IPS-11a (cell line): ENCODE measurements around the gene CDKL4.
"Not testable (repeated sequence)": the region's sequence is repeated elsewhere in the genome, so short reads cannot be mapped to it uniquely, and the experiment has no call there.

Source experiments
- H3K4me3 ChIP-seq: one replicate; pipeline ENCODE4 v1.5.1; 2013; ENCODE audit warnings: low read depth, low read length, control low read depth

The CDKL4 gene

DNA sequence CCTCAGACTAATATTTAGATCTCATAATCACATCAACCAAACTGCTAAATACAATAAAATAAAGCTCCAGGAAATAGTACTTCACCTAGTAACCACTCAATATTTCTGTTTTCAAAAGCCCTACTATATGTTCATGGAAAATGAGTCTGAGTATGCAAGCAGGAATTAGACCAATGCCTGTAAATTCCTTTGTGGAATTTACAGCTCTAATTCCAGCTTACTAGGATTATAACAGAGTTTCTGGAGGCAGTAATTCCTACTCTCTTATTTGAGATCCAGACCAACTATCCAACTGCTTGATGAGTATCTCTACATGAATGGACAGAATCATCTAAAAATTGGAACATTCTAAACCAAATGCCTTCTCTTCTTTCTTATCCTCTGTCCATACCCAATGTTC, 11.6 kb downstream of the CDKL4 start:
- H3K4me3 ChIP-seq, result no peak overlapping the region

DNA sequence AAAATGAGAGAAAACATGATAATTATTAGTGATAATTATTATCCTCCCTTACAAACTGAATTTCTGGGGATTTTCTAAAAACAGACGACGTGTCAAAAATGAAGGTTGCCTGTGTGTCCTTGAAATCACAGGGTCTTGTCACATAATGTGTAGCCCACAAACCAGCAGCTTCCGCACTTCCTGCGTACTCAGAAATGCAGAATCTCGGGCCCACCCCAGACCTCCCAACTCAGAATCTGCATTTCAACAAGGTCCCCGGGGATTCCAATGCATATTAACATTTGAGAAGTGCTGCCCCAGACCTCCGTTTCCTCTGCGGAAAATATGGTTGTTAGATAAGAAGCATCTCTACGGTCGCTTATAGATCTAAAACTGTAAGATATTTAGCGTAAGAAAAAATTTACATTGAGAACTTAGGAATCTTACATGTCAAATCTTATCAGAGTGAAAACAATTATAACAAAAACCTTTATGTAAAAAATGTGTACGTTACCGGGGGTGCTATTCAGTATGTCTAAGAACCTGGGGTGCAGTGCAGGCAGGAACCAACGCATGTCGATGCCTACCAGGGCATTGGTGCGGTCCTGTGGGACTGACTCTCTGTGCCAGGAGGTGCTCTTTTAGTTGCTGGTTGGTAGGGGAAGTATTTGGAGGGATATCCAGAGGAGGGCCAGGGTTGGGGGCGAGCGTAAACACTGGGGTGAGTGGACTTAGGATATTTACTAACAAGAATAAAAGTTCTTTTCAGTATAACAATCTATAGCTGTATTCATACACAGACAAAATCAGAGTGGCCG, 15.2 kb downstream of the CDKL4 start:
- peak overlapping the region; percentile 2 for H3K4me3 ChIP-seq

- H3K4me3 ChIP-seq, result no peak overlapping the region
Observed at GRCh38 chr2:39227628-39228412, 15.9 kb downstream of the CDKL4 start.

DNA sequence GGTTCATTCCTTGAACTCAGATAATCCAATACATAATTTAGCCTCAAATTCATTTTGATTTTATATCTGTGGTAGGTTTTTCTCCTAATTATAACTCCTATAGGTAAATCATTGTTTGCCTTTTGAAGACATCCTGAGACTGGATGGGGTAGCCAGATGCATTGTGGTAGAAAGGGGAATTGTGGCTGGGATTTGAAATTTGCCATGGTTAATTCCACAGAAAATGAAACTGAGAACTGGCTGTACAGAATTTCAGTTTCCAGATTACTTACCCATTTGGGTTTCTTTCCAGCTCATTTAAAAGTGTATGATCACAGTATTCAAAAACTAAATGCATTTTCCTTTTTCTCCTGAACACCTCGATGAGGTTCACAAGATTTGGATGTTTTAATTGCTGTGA, 18.2 kb downstream of the CDKL4 start:
- no peak overlapping the region for H3K4me3 ChIP-seq

DNA sequence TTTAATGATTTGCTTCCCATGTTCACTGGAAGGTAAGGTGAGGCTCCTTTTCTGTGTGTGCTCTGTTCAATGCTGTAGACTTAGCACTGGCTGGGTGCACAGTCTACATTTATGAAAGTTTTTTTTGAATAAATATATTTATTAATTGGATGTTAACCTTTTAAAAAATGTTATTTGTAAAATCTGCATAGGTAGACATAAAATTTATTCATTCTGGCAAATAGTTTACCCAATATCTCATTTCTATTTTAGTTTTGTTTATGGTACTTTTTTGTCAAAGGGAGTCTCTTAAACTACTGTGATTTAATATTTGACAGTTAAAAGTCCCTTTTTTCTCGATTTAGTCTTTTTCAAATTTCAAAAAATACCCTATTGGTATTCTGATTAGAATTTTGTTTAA, 19.9 kb downstream of the CDKL4 start:
- no peak overlapping the region for H3K4me3 ChIP-seq

DNA sequence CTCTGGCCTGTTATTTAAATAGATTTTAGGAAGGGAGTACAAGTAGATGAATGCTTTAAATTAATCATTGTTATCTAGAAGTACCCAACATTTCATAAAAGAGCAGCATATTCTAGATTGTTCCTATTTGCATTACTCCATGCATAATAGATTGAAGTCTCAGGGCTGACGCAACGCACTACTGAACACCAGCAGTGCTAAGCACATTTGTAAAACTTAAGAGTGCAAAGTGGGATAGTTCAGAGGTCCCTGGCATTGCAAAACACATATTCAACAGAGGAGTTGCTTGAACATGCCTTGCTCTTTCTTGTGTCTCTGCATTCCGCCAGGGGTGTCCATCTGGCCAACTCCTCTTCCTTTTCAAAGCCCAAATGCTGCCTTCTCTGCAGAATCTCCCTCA, 22.3 kb downstream of the CDKL4 start:
- no peak overlapping the region for H3K4me3 ChIP-seq

DNA sequence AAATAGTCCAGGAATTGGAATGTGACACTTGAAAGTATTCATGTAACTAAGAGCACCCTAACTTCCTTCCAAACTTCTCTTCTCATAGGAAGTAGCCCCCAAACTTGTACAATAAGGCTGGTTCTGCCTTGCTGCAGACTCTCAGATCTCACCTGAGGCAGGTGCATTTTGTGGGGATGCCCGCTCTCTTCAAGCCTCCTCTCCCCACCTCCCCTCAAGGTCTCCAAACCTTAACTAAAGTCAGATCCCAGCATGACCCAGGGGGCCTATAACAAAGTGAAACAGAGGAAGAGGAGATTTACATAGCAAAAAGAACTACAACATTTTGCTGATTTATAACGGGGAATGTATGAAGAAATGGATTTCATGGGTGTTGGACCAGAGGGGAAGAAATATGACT, 23.6 kb downstream of the CDKL4 start:
- no peak overlapping the region for H3K4me3 ChIP-seq

- H3K4me3 ChIP-seq, result no peak overlapping the region
Observed at GRCh38 chr2:39218391-39218790, 25.4 kb downstream of the CDKL4 start.

DNA sequence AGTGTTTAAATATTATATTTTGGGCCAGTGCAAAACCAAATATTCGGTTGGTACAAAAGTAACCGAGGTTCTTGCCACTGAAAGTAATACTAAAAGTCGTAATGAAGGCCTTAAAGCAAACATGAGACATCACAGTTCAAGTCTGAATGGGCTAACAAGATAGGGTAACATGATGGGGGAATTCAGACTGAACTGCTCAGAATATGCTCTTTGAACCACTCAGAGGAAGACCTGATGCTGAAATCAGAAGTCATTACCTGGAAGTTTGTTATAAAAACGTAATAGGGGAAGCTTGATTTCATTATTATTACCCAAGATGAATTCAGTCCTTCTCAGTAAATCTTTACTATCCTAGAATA, 26.6 kb downstream of the CDKL4 start:
- H3K4me3 ChIP-seq, result no peak overlapping the region

- no peak overlapping the region for H3K4me3 ChIP-seq
Observed at GRCh38 chr2:39216346-39217191, 27.2 kb downstream of the CDKL4 start.

DNA sequence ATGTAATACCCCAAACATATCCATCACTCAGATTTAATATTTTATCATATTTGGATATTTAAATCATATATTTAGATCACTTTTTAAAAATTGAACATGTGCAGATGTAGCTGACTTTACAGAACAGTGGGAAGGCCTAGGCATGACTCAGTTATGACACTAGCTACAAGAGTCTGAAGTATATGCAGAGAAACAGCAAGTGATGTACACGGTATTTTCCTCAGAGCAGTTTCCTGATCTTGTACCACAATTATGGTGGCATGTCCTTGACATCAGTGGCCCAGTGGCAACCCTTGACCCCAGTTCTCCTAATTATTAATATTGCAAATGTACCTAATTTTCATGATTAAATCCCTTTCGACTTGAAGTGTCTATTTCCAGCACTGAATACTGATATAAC, 28.2 kb downstream of the CDKL4 start:
- H3K4me3 ChIP-seq, result no peak overlapping the region

DNA sequence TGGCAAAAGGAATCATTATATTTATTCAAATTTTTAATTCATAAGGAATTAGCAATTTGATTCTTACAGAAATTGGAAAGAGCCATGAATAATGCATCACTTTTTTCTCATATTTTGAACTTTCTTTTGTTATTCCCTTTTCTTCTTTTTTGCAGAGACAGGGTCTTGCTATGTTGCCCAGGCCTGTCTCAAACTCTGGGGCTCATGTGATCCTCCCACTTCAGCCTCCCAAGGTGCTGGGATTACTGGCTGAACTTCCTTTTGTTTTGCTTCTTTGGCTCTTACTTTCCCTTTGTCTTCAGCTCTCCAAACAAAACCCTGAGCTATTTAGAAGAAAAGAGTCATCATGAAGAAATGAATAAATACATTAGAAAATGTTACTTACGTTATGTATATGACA, 30.8 kb downstream of the CDKL4 start:
- no peak overlapping the region for H3K4me3 ChIP-seq

- H3K4me3 ChIP-seq, result no peak overlapping the region
Observed at GRCh38 chr2:39210846-39211245, 32.9 kb downstream of the CDKL4 start.

- no peak overlapping the region for H3K4me3 ChIP-seq
Observed at GRCh38 chr2:39203382-39203781, 40.4 kb downstream of the CDKL4 start.

GRCh38 chr2:39202639-39203369, 41.0 kb downstream of the CDKL4 start:
- no peak overlapping the region for H3K4me3 ChIP-seq

- H3K4me3 ChIP-seq, result not testable (repeated sequence)
Observed at GRCh38 chr2:39197003-39197402, 46.8 kb downstream of the CDKL4 start.

DNA sequence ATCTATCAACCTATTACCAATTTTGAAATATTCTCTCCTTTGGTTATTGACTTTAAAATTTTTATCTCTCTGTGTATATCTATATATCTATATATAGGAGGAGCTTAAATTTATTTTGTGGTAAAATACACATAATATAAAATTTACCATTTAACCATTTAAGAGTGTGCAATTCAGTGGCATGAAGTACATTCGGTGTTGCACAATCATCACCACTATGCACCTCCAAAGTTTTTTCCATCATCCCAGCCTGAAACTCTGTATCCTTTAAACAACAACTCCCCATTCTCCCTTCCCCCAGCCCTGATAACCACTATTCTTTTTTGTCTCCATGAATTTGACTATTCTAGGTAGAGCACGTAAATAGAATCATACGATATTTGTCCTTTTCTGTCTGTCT, 49.1 kb downstream of the CDKL4 start:
- H3K4me3 ChIP-seq, result no peak overlapping the region

- no peak overlapping the region for H3K4me3 ChIP-seq
Observed at GRCh38 chr2:39188960-39189494, 54.7 kb downstream of the CDKL4 start.

- H3K4me3 ChIP-seq, result no peak overlapping the region
Observed at GRCh38 chr2:39183673-39184072, 60.1 kb downstream of the CDKL4 start.

- no peak overlapping the region for H3K4me3 ChIP-seq
Observed at GRCh38 chr2:39181297-39181696, 62.5 kb downstream of the CDKL4 start.
